ENCODE measurements around the gene CUL3. TPM values are rescaled to one million over a fixed set of nuclear protein-coding genes. Genes with fewer than 3 reads are reported as not detected.
"Not testable (repeated sequence)": the region's sequence is repeated elsewhere in the genome, so short reads cannot be mapped to it uniquely, and the experiment has no call there.

CUL3 gene
- total RNA-seq, 4 donors from 2014 or later, result 94.1 to 120 (median 109) TPM

DNA sequence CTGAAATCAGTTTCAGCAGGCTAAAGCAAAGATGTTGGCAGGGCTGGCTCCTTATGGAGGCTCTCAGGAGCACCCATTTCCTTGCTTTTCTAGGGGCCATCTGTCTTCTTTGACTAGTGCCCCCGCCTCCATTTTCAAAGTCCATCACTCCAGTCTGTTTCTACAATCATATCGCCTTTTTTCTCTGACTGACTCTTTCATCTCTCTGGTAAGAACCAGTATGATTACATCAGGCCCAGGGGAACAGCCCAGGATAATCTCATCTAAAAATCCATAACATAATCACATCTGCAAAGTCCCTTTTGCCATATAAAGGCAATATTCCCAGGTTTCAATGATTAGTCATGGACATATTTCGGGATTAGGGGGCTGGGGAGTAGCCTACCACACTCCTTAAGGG lies 57.0 kb downstream of the CUL3 start:
- Histone ChIP-seq H3K27ac (no peak overlapping the region), H3K4me1 (peaks cover 48 to 55% of the 10 kb centered on the region in 2 donors), H3K4me3 (no peak overlapping the region), H3K27me3 (no peaks in the 10 kb centered on the region), H3K9me3 (no peaks in the 10 kb centered on the region), H3K36me3 (no peaks in the 10 kb centered on the region)
- intact Hi-C loops (cut with DNase I; ENCODE audit: low total_unique reads) (no loop called here), in situ Hi-C loops (cut with MboI; ENCODE audit: low sequenced_read_pairs in 4 of 4) (no loop called here)
- ATAC-seq (no peak), DNase-seq (no peak)
- TF ChIP-seq, protein P1, sequence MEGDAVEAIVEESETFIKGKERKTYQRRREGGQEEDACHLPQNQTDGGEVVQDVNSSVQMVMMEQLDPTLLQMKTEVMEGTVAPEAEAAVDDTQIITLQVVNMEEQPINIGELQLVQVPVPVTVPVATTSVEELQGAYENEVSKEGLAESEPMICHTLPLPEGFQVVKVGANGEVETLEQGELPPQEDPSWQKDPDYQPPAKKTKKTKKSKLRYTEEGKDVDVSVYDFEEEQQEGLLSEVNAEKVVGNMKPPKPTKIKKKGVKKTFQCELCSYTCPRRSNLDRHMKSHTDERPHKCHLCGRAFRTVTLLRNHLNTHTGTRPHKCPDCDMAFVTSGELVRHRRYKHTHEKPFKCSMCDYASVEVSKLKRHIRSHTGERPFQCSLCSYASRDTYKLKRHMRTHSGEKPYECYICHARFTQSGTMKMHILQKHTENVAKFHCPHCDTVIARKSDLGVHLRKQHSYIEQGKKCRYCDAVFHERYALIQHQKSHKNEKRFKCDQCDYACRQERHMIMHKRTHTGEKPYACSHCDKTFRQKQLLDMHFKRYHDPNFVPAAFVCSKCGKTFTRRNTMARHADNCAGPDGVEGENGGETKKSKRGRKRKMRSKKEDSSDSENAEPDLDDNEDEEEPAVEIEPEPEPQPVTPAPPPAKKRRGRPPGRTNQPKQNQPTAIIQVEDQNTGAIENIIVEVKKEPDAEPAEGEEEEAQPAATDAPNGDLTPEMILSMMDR (IDR thresholded peaks at IDR 0.05 in 4 of 5, conservative IDR thresholded peaks at IDR 0.05 in 1 of 5), result no peak

DNA sequence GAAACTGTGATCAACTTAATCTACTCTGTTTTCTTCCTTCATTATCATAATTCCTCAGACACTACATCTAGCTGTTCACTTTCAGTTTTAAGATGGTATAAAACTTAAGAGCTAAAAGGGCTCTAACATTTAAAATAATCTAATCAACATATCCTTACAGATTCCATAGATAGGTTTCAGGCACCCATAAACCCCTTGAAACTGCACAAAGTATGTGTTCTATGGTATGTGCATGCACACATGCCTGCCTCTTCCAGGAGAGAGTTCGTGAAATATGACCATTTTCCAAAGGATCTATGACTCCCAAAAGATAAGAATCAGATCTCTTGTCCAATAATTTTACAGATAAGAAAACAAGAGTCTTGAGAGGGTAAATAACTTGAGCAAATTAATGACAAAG lies 59.4 kb downstream of the CUL3 start:
- H3K36me3 ChIP-seq, result no peaks in the 10 kb centered on the region
- no peaks in the 10 kb centered on the region for H3K27me3 ChIP-seq
- in situ Hi-C loops (cut with MboI; ENCODE audit: low sequenced_read_pairs in 4 of 4) (no loop called here), intact Hi-C loops (cut with DNase I; ENCODE audit: low total_unique reads) (no loop called here)
- DNase-seq (no peak), ATAC-seq (no peak)
- no peak overlapping the region for H3K4me3 ChIP-seq
- TF ChIP-seq, protein P1 (IDR thresholded peaks at IDR 0.05 in 4 of 5, conservative IDR thresholded peaks at IDR 0.05 in 1 of 5), result no peak
- no peak for TF ChIP-seq POLR2A (IDR thresholded peaks at IDR 0.05)
- peaks cover 61 to 67% of the 10 kb centered on the region in 2 donors for H3K4me1 ChIP-seq
- H3K27ac ChIP-seq, result no peak overlapping the region
- H3K9me3 ChIP-seq, result no peaks in the 10 kb centered on the region

GRCh38 chr2:224524657-224525056 lies 60.5 kb downstream of the CUL3 start:
- TF ChIP-seq, protein P1 (IDR thresholded peaks at IDR 0.05 in 4 of 5, conservative IDR thresholded peaks at IDR 0.05 in 1 of 5), result no peak
- no peak for TF ChIP-seq POLR2A (IDR thresholded peaks at IDR 0.05)
- intact Hi-C loops (cut with DNase I; ENCODE audit: low total_unique reads), result no loop called here
- ATAC-seq (no peak), DNase-seq (no peak)
- no peak overlapping the region for H3K4me3 ChIP-seq
- H3K27ac ChIP-seq, result no peak overlapping the region
- H3K9me3 ChIP-seq, result no peaks in the 10 kb centered on the region
- H3K27me3 ChIP-seq, result no peaks in the 10 kb centered on the region
- peaks cover 72 to 74% of the 10 kb centered on the region in 2 donors for H3K4me1 ChIP-seq
- H3K36me3 ChIP-seq, result no peaks in the 10 kb centered on the region
- in situ Hi-C loops (cut with MboI; ENCODE audit: low sequenced_read_pairs in 4 of 4), result no loop called here

DNA sequence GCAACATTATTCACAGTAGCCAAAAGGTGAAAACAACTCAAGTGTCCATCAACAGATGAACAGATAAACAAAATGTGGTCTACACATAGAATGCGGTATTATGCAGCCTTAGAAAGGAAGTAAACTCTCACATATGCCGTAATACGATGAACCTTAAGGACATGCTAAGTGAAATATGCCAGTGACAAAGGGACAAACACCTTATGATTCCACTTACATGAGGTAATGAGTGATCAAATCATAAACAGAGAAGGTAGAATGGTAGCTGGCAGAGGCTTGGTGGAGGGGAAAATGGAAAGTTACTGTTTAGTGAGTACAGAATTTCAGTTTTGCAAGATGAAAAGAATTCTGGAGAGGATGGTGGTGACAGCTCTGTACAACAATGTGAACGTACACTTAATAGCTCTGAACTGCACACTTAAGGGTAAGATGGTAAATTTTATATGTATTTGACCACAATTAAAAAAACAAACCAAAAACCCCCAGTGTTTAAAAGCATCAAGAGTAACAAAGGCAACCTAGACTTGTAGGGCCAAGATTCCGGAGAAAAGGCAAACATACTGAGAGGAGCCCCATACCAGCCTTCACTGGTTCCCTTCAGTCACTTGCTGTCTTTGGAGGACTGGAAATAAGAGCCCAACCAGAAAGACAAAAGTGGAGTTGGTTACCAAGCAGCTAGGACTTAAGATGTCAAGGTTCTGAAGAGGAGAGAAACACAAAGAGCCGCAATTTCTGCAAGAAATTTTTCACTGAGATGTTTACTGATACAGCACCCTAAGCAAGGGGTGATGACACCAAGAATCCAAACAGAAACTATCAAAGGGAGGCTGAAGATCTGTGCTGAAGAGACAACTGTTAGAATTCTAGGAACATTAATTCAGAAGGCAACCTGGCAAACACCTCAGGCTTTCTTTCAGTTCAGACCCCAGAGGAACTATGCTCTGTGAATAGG lies 61.3 kb downstream of the CUL3 start:
- H3K27ac ChIP-seq, result no peak overlapping the region
- DNase-seq (no peak), ATAC-seq (no peak)
- TF ChIP-seq, protein P1 (IDR thresholded peaks at IDR 0.05 in 4 of 5, conservative IDR thresholded peaks at IDR 0.05 in 1 of 5), result no peak
- TF ChIP-seq POLR2A (IDR thresholded peaks at IDR 0.05), result no peak
- no peaks in the 10 kb centered on the region for H3K9me3 ChIP-seq
- no peak overlapping the region for H3K4me3 ChIP-seq
- H3K27me3 ChIP-seq, result no peaks in the 10 kb centered on the region
- intact Hi-C loops (cut with DNase I; ENCODE audit: low total_unique reads) (no loop called here), in situ Hi-C loops (cut with MboI; ENCODE audit: low sequenced_read_pairs in 4 of 4) (no loop called here)
- H3K4me1 ChIP-seq, result peaks cover 76 to 80% of the 10 kb centered on the region in 2 donors
- no peaks in the 10 kb centered on the region for H3K36me3 ChIP-seq

DNA sequence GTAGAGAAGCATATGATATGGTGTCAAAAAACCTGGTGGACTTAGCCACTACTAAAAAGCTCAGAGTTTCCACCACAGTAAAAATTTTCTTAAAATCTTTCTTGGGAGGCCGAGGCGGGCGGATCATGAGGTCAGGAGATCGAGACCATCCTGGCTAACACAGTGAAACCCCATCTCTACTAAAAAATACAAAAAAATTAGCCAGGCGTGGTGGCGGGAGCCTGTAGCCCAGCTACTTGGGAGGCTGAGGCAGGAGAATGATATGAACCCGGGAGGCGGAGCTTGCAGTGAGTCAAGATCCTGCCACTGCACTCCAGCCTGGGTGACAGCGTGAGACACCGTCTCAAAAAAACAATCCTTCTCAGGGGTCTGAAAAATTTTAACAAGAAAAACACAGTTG lies 62.7 kb downstream of the CUL3 start:
- in situ Hi-C loops (cut with MboI; ENCODE audit: low sequenced_read_pairs in 4 of 4), result not testable (repeated sequence)
- peaks cover 72 to 77% of the 10 kb centered on the region in 2 donors for H3K4me1 ChIP-seq

More for the DNA sequence above, 62.7 kb downstream of the CUL3 start:
- H3K36me3 ChIP-seq; H3K27ac ChIP-seq; ATAC-seq; H3K9me3 ChIP-seq; intact Hi-C loops (cut with DNase I; ENCODE audit: low total_unique reads); H3K4me3 ChIP-seq; H3K27me3 ChIP-seq; DNase-seq: not testable (repeated sequence)

All from gastrocnemius medialis (tissue), 4 donors.